Measurements from ENCODE around the gene RNF208. TPM values are rescaled to one million over a fixed set of nuclear protein-coding genes. Genes with fewer than 3 reads are reported as not detected.

The RNF208 gene
- total RNA-seq, 4 donors from 2014 or later, result 2.3 to 4.5 (median 3.8) TPM

DNA sequence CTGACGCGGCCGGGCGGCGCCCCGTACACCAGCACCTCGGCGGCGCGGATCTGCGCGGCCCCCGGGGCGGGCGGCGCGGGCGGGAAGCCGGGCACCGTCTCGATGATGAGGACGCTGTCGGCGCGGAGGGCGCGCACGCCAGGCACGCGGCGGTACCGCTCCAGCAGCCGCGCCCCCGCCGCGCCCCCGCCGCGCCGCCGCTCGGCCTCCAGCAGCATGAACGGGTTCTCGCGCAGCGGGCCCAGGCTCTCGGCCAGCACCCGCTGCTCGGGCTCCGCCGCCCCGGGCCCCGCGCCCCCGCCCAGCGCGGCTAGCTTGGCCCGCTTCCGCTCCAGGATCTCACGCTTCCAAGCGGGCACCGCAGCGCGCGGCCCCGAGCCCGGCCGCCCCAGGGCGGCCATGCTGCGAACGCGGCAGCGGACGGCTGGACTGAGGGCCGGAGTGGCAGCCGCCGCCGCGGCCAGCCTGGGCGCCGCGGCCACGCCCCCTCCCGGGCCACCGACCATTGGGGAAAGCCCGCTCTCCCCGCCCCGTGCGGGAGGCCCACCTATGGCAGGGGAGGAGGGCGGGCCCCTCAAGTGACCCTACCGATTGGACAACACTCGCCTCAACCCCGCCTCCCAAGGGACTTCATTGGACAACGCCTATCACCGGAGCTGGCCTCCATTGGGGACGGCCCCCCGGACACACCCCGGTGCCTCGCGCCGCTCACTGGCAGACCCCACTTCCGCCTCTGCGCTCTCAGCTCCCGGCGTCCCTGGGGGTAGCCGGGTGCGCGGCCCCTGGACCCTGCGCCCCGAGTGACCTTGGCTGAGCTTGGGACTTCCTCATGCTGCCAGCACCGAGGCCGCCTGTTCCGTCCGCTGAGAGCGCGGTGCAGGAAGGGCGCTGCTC, 21.5 kb downstream of the RNF208 start, which contains the start of gene TPRN:
Gene TPRN, minus strand, starts transcription at position 431 of the 894 bp plus-strand sequence. Its CDS starts 30 bp downstream, at position 401.
- H3K27me3 ChIP-seq, result no peaks in the 10 kb centered on the region
- peak within 1 kb of the TSS; percentile 30 to 71 (median 52) for H3K27ac ChIP-seq
- H3K36me3 ChIP-seq, result no peaks in the 10 kb centered on the region
- DNase-seq, result peak; percentile 100
- no peaks in the 10 kb centered on the region for H3K9me3 ChIP-seq
- peak within 1 kb of the TSS; percentile 11 to 57 (median 57) for H3K4me3 ChIP-seq (replicated peaks in 1 of 3)
- peaks cover 35 to 60% of the 10 kb centered on the region in 2 donors for H3K4me1 ChIP-seq
- TF ChIP-seq CTCF (IDR thresholded peaks at IDR 0.05) (peak in 1 of 6 experiments; percentile 7), POLR2A (IDR thresholded peaks at IDR 0.05) (peak; percentile 56 to 94)
- intact Hi-C loops (cut with DNase I), result no loop called here
- WGBS, 2 donors, result 0 to 2% methylated on average over 1 to 10 of the region's 118 CpGs

GRCh38 chr9:137199411-137200121, 22.5 kb downstream of the RNF208 start:
- Histone ChIP-seq H3K4me1 (peaks cover 31 to 57% of the 10 kb centered on the region in 2 donors), H3K27me3 (no peaks in the 10 kb centered on the region), H3K36me3 (no peaks in the 10 kb centered on the region), H3K4me3 (replicated peaks in 1 of 3) (peak overlapping the region in 1 of 3 donors; percentile 34), H3K27ac (no peak overlapping the region), H3K9me3 (no peaks in the 10 kb centered on the region)
- 35 to 40% methylated on average over 7 to 13 of the region's 51 CpGs for WGBS, 2 donors
- TF ChIP-seq POLR2A (IDR thresholded peaks at IDR 0.05) (no peak), CTCF (IDR thresholded peaks at IDR 0.05) (no peak)
- peak in 1 of 2 donors; percentile 28 for DNase-seq
- intact Hi-C loops (cut with DNase I), result no loop called here

- H3K4me3 ChIP-seq (replicated peaks in 1 of 3), result no peak overlapping the region
- no peaks in the 10 kb centered on the region for H3K36me3 ChIP-seq
- TF ChIP-seq CTCF (IDR thresholded peaks at IDR 0.05), result no peak
- no peak for TF ChIP-seq POLR2A (IDR thresholded peaks at IDR 0.05)
- intact Hi-C loops (cut with DNase I), result no loop called here
- DNase-seq, result no peak
- H3K9me3 ChIP-seq, result no peaks in the 10 kb centered on the region
- peaks cover 25 to 53% of the 10 kb centered on the region in 2 donors for H3K4me1 ChIP-seq
- 85 to 92% methylated on average over 4 to 9 of the region's 11 CpGs for WGBS, 2 donors
- H3K27me3 ChIP-seq, result no peaks in the 10 kb centered on the region
- no peak overlapping the region for H3K27ac ChIP-seq
Observed at GRCh38 chr9:137198902-137199283, 23.1 kb downstream of the RNF208 start.

- Histone ChIP-seq H3K4me1 (peaks cover 19 to 47% of the 10 kb centered on the region in 2 donors), H3K4me3 (replicated peaks in 1 of 3) (no peak overlapping the region), H3K27ac (no peak overlapping the region), H3K36me3 (no peaks in the 10 kb centered on the region), H3K27me3 (no peaks in the 10 kb centered on the region), H3K9me3 (no peaks in the 10 kb centered on the region)
- TF ChIP-seq CTCF (IDR thresholded peaks at IDR 0.05), result no peak
- no peak for TF ChIP-seq POLR2A (IDR thresholded peaks at IDR 0.05)
- peak in 1 of 2 donors; percentile 45 for DNase-seq
- WGBS, 2 donors, result 82 to 88% methylated on average over 6 to 7 of the region's 19 CpGs
- intact Hi-C loops (cut with DNase I), result no loop called here
Observed at GRCh38 chr9:137198051-137198901, 23.8 kb downstream of the RNF208 start.
